Loucy (cell line): ENCODE results near the gene OR4Q2.
A peak's percentile ranks its signal among the peaks of the same experiment; 100 is the strongest.

Experiments used
- H2AFZ ChIP-seq: fragments of 200-600 bp; sonication (generic); 2 replicates; pipeline ENCODE4 v1.6.0; 2016; ENCODE audit warnings: antibody characterized with exemption, mild to moderate bottlenecking, low read length, moderate library complexity
- H3F3A ChIP-seq: fragments of 200-600 bp; 2 replicates; pipeline ENCODE4 v1.6.0; 2016; ENCODE audit warnings: antibody characterized with exemption, low read depth, mild to moderate bottlenecking
- H3K27me3 ChIP-seq: fragments of 200-600 bp; sonication (generic); 2 replicates; pipeline ENCODE4 v1.6.1; 2014; ENCODE audit warnings: low read length, mild to moderate bottlenecking; ENCODE audit not compliant: insufficient read depth, poor library complexity, severe bottlenecking
- H3K36me3 ChIP-seq: fragments of 200-600 bp; sonication (generic); 2 replicates; pipeline ENCODE4 v1.6.1; 2016; ENCODE audit warnings: low read length; ENCODE audit not compliant: insufficient read depth
- H3K4me1 ChIP-seq: fragments of 200-600 bp; sonication (generic); 2 replicates; pipeline ENCODE4 v1.5.1; 2014; ENCODE audit warnings: low read length, mild to moderate bottlenecking; ENCODE audit not compliant: insufficient read depth, poor library complexity, severe bottlenecking
- H3K4me2 ChIP-seq: fragments of 200-600 bp; sonication (generic); 2 replicates; pipeline ENCODE4 v1.6.0; 2014; ENCODE audit warnings: antibody characterized with exemption, low read length, low read depth, mild to moderate bottlenecking; ENCODE audit not compliant: poor library complexity, severe bottlenecking
- H3K4me3 ChIP-seq: fragments of 200-600 bp; sonication (generic); 2 replicates; pipeline ENCODE4 v1.5.1; 2014; ENCODE audit warnings: low read length, mild to moderate bottlenecking, mixed read lengths; ENCODE audit not compliant: poor library complexity, severe bottlenecking
- H3K79me2 ChIP-seq: fragments of 200-600 bp; sonication (generic); 2 replicates; pipeline ENCODE4 v1.6.1; 2014; ENCODE audit warnings: low read length; ENCODE audit not compliant: insufficient read depth
- H3K9ac ChIP-seq: fragments of 200-600 bp; sonication (generic); 2 replicates; pipeline ENCODE4 v1.6.0; 2014; ENCODE audit warnings: mild to moderate bottlenecking, low read depth, low read length, moderate library complexity; ENCODE audit not compliant: poor library complexity, severe bottlenecking
- H3K9me2 ChIP-seq: fragments of 200-600 bp; sonication (generic); replicated peaks from 2 replicates; pipeline ENCODE4 v1.6.1; 2016; ENCODE audit warnings: low read depth, low read length, mixed read lengths
- H3K9me3 ChIP-seq: fragments of 200-600 bp; sonication (generic); 2 replicates; pipeline ENCODE4 v1.6.1; 2014; ENCODE audit warnings: mild to moderate bottlenecking, antibody characterized with exemption, low read length, low read depth; ENCODE audit not compliant: insufficient read depth
- H4K20me1 ChIP-seq: fragments of 200-600 bp; sonication (generic); 2 replicates; pipeline ENCODE4 v1.6.0; 2014; ENCODE audit warnings: antibody characterized with exemption, low read length, mild to moderate bottlenecking; ENCODE audit not compliant: insufficient read depth, poor library complexity, severe bottlenecking
- CTCF ChIP-seq: fragments of 200-600 bp; sonication (generic); conservative IDR thresholded peaks from 2 replicates; pipeline ENCODE4 v1.5.1; 2014; ENCODE audit warnings: mild to moderate bottlenecking, antibody characterized with exemption, low read length
- EZH2phosphoT487 ChIP-seq: fragments of 200-600 bp; IDR thresholded peaks from 2 replicates; pipeline ENCODE4 v1.6.1; 2018; ENCODE audit warnings: antibody characterized with exemption, mild to moderate bottlenecking, moderate library complexity, borderline replicate concordance

OR4Q2 gene

GRCh38 chr14:19975291-19975690, 26.7 kb upstream of the OR4Q2 start, which contains the start of gene OR4K15:
TSS of gene OR4K15 (plus strand) at chr14:19975591. CDS start at chr14:19975591, 0 bp downstream.
- Histone ChIP-seq H4K20me1 (no peaks in the 10 kb centered on the region), H3K9me2 (no peaks in the 10 kb centered on the region), H3K4me3 (no peak within 1 kb of the TSS), H3K79me2 (no peaks in the 10 kb centered on the region), H3K9me3 (no peaks in the 10 kb centered on the region), H3F3A (no peaks in the 10 kb centered on the region), H3K36me3 (no peaks in the 10 kb centered on the region), H3K9ac (no peak within 1 kb of the TSS), H3K27me3 (no peaks in the 10 kb centered on the region), H2AFZ (no peak within 1 kb of the TSS), H3K4me1 (peaks cover 8% of the 10 kb centered on the region), H3K4me2 (peak within 1 kb of the TSS; percentile 29)
- TF ChIP-seq EZH2phosphoT487 (no peak), CTCF (no peak)

- H4K20me1 ChIP-seq = no peaks in the 10 kb centered on the region
- no peaks in the 10 kb centered on the region for H3F3A ChIP-seq
- H3K9me3 ChIP-seq = no peaks in the 10 kb centered on the region
- no peak for TF ChIP-seq CTCF
- TF ChIP-seq EZH2phosphoT487 = no peak
- no peaks in the 10 kb centered on the region for H3K4me1 ChIP-seq
- H2AFZ ChIP-seq = no peak overlapping the region
- no peaks in the 10 kb centered on the region for H3K9me2 ChIP-seq
- no peak overlapping the region for H3K4me3 ChIP-seq
- H3K36me3 ChIP-seq = no peaks in the 10 kb centered on the region
- no peak overlapping the region for H3K4me2 ChIP-seq
- no peak overlapping the region for H3K9ac ChIP-seq
- H3K27me3 ChIP-seq = no peaks in the 10 kb centered on the region
- H3K79me2 ChIP-seq = no peaks in the 10 kb centered on the region
Measured at GRCh38 chr14:19993438-19993837, 8.5 kb upstream of the OR4Q2 start.

GRCh38 chr14:20002319-20002718, 356 bp downstream of the OR4Q2 start:
- H2AFZ ChIP-seq = no peak overlapping the region
- no peaks in the 10 kb centered on the region for H3K9me3 ChIP-seq
- H4K20me1 ChIP-seq = no peaks in the 10 kb centered on the region
- H3K79me2 ChIP-seq = no peaks in the 10 kb centered on the region
- H3K4me2 ChIP-seq = no peak overlapping the region
- H3K9ac ChIP-seq = no peak overlapping the region
- H3K27me3 ChIP-seq = no peaks in the 10 kb centered on the region
- TF ChIP-seq EZH2phosphoT487 (no peak), CTCF (no peak)
- no peaks in the 10 kb centered on the region for H3K36me3 ChIP-seq
- no peaks in the 10 kb centered on the region for H3K4me1 ChIP-seq
- H3K9me2 ChIP-seq = no peaks in the 10 kb centered on the region; the same call in 1 of the 2 replicates
- H3K4me3 ChIP-seq = no peak overlapping the region
- H3F3A ChIP-seq = no peaks in the 10 kb centered on the region
